GM18519 (cell line): ENCODE data around the gene ESR2.
"Not testable (repeated sequence)": the region's sequence is repeated elsewhere in the genome, so short reads cannot be mapped to it uniquely, and the experiment has no call there.

Source experiments
- ATAC-seq: cut with Tn5 transposase; IDR thresholded peaks from one replicate; pipeline ENCODE4 v1.9.1; 2021; ENCODE audit warnings: mild to moderate bottlenecking, moderate library complexity; ENCODE audit not compliant: unreplicated experiment, low FRiP score

ESR2 gene

DNA sequence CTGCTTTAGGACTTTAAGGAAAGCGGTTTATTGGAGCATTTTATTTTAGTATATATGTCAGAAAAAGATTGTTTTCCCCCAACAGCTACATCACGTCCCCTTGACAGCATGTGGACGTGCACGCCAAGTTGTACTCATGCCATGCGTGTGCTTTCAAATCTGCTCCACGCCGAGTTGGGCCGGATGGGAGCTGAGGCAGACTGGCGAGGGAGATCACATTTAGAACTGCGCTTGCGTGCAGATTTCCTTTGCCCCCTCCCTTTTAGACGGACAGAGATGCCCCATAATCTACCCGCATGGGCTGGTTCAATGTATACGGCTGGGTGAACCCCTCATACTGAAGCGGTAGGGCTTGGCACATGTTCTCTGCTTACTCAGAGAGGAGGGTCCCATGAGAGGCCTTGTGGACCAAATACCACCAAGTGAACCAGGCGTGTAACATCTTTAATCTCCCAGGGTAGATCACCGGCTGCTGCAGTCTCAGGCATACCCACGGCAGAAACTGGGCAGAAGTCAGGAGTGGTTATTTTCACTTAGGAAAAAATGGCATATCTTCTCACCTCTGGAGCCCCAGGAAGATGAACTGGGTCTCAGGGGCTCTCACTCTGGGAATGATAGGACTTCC is 92.1 kb downstream of the ESR2 start:
- no peak for ATAC-seq

DNA sequence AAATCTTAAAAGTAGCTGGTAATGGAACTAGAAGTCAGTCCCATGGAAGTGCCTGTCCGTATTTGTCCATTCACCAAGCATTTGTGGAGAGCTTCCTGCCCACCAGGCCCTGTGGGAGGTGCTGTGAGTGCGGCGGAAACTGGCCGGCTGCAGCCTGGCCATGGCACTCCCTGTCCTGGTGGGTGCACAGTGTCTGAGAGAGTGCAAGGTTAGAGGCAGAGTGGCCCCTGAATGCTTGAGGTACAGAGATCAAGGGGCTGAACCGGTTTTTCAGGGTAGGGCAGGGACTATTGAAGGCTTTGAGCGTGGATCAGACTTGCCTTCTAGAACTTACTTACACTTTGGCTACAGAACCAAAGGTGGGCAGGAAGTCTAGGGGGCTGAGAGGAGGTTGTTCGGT is 92.9 kb downstream of the ESR2 start:
- ATAC-seq: no peak

DNA sequence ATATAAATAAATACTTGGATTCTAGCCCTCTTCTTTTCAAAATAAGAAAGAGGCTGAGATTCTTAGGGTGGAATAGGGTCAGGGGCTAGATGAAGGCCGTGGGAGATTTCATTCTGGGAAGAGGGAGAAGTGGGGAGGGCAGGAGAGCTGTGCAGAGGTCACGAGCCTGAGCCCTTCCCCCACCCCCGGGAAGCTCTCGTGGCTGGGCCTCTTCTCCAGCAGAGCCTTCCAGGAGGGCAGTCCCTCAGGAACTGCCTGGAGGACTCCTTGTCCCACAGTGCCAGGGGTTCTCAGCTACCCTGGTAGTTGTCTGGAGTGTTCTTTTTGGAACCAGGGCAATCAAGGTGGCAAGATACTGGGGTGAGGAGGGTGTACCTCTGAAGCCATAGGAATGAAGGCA is 94.0 kb downstream of the ESR2 start:
- ATAC-seq: no peak

DNA sequence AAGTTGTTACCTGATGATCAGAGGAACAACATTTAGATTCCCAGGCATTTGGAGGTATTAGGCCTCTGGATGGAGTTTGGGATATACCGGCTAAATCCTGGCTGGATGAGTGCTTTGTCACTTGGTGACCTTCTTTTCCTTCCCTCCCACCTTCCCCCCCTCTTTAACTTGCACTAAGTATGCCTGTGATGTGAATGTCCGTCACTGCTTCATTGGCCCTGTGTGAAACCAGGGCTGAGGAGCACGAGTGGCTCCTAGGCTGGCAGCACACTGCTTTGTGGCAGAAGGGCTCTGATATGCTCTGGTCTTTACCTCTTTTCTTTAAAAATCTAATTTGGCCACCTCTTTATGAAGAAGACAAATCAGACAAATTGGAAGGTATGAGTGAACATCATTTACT is 95.7 kb downstream of the ESR2 start:
- ATAC-seq: no peak

DNA sequence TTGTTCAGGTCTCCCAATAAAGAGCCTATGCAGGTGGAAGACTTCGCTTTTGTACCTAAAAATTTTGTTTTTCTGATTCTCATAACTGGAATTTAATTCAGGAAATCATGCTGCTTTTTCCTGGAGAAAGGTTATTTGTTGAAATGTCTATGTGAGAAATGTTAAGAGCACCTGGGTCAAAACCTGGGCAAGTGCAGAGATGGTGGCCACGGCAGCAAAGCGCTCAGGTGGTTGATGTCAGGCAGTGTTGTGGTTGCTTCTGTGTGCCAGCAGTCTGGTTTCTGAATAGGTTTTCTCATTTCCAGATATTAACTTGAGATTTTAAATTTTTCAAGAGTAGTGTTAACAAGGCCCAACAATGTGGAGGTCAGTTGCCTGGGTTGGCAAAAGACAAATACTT is 96.2 kb downstream of the ESR2 start:
- ATAC-seq: no peak

DNA sequence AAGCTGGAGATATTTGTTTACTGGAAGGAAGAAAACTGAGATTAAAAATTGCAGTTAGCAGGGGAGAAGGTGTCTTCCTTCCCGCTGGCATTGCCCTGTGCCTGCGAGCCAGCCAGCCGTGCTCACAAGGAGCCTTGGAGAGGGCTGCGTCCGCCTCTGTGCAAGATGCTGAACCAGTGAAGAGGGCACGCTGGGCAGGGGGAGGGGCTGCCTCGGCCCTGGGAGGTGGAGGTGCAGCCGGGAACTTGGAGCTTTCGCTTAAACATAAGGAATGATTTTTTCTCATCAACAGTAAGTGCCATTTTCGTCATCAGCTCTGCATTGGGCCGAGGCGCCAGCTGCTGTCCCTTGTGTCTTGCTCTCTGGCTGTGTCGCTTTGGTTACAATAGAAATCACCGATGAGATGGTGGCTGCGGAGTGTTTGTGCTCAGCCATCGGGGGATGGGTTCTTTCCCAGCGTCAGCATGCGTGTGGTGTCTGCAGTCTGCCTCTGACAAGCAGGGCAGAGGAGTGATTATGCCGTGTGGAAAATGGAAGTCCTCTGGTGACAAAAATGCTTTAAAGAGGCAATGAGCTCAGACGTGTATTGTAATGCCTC is 97.3 kb downstream of the ESR2 start:
- no peak for ATAC-seq

DNA sequence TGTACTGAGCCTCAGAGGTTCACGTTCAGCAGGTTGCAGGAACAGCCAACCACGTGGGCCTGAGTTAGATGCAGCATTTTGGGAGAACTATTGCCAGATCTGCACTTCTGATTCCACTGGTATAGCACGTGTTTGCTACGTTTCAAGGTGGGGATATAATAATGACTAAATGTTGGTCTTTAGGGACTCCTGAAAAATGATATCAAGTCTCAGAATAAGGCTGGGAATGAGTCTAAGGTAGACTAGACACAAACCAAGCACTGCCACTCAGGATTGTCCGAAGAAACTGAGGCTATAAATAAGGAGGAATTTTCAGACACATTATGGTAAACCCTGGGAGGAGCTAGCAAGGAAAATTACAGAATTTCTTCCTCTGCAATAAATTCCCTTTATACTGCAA is 98.1 kb downstream of the ESR2 start:
- no peak for ATAC-seq

DNA sequence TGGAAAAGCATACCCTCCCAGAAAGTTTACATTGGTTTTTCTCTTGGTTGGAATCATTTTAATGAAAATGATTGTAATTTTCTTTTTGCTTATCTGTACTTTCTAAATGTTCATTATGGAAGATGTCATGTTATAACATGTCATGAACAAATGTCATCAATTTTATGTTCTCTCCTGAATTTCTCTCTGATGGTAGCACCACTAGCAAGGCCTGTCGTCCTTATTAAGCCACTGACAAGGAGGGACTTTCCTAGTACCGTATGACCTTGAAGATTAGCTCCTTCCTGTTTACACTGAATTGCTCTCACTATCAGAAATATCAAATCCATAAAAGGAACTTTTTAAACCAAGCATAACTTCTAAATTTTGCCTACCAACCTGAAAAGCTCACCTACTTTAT is 99.0 kb downstream of the ESR2 start:
- peak; percentile 49 for ATAC-seq

DNA sequence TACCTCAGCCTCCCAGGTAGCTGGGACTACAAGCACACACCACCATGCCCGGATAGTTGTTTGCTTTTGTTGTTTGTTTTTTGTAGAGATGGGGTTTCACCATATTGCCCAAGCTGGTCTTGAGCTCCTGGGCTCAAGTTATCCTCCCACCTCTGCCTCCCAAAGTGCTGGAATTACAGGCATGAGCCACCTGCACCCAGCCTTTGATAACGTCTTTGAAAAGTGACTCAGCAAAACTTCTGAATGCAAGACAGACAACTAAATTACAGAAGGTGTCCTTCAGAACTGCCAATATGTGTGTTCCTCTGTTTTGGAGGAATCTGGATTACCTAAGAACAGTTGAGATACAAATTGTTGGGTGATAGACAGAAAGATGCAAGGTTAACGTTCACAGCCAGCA is 99.8 kb downstream of the ESR2 start:
- no peak for ATAC-seq

DNA sequence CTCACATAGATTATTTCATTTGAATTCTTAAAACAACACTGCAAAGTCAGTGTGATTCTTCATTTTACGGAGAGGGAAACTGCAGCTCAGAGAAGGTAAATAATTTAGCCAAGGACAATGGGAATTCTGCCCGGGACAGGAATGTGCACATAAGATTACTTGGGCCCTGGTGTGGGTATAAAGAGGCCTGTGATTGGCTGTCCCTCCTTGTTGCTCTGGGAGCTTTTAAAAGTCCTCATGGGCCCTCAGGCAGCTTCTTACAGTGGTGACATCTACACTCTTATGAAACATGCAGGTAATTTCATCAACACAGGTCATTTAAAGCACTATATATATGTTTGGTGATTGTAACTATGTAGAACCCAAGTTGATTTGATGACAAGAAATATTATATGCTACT is 100.3 kb downstream of the ESR2 start:
- ATAC-seq: no peak

DNA sequence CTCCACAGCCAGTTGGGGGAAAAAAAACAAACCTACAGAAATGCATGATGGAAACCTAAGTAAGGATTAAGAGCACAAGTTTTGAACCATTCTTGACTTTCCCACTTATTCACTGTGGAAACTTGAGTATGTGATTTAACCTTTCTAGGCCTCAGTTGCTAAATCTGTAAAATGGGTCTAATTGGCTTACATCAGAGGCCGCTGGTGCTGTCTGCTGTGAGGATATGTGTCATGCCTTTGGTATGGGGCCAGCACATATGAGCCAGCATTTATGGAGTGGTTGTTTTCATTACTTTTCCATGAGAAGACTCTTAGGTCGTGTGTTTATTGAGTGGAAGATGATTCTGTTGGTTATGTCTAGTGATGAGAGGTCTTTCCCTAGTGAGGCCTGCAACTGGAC is 102.4 kb downstream of the ESR2 start:
- no peak for ATAC-seq

DNA sequence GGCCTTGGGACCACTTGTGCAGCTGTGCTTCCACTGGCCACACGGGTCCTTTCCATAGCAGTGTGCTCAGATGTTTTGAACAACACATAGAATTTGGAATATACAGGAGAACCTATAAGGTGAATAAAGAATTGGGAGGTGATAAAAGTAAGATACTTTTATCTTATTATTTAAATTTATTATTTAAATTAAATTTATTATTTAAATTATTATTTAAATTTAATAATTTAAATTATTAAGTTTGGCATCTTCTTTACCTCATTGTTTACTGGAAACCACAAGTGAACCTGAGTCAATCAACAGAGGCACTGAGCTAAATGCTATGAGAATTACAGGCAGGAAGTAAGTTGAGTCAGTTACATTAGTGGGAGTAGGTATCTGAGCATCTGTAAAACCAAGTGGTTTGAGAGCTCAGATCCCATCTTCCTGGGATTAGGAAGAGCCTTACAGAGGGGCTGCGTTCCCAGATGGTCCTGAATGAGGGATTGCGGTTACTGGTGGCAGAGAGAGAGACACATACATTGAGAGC is 103.1 kb downstream of the ESR2 start:
- ATAC-seq: no peak

DNA sequence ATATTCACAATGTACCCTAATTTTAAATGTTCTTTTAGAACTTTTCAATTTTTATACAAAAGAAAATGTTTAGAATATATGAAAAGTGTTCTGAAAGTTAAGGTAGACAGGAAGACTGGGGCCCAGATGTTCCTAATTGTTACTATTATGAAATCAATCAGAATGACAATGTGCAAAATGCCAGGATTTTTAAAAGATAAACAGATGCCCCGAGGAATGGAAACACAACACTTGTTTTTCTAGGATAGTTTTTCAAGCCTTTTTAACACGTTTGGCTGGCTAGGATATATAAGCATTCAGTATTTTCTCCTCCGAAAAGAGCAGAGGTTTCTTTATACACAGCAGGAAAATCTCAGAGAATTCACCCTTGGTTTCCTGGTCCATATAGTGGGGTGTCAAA is 106.8 kb downstream of the ESR2 start:
- no peak for ATAC-seq

DNA sequence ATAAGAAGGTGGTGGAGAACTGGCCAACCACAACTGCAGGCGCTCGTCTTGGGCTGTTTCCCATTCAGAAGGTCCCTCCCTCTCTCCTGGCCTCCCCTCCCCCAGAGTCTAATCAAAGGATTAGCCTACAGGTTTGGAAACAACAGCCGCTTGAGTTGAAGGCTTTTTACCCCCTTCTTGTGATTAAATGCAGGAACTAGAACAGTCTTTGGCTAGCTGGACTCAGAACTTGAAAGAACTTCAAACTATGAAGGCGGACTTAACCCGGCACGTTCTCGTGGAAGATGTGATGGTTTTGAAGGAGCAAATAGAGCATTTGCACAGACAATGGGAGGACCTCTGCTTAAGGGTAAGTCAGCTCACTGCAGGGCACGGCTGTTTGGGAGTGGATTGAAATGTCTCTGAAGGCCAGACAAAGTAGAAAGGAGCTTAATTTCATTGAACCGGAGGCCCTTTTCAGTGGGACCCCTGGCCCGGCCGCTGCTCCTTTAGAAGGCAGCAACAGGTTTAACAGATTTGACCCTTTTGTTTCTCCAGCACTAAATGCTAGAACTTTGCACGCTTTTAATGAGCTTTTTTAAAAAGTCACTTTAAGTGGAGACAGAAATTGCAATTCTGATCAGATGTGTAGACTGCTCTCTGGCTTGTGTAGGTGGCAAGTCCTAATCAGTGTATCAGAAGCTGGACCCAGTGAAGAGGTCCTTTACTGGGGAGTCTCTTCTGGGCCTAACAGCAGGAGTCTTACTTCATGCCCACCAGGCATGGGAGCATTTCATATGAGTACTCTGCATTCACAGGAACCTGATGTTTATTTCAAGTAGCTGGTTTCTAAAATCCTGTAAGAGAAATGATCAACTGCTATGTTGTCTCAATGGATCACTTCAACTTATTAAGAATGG is 107.7 kb downstream of the ESR2 start:
- no peak for ATAC-seq

DNA sequence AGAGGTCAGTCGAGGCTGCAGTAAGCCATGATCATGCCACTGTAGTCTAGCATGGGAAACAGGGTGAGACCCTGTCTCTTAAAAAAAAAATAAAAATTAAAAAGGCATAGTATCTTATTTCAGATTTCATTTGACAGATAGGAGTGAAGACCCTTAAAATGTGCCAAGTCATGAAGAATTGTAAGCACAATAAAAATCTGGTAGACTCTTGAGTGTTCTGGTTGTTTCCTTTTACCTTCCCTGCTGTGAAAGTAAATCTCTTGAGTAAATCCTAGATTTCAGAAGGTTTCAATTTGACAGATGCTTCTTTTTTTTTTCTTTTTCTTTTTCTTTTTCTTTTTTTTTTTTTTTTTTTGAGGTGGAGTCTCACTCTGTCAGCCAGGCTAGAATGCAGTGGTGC is 109.0 kb downstream of the ESR2 start:
- no peak for ATAC-seq

DNA sequence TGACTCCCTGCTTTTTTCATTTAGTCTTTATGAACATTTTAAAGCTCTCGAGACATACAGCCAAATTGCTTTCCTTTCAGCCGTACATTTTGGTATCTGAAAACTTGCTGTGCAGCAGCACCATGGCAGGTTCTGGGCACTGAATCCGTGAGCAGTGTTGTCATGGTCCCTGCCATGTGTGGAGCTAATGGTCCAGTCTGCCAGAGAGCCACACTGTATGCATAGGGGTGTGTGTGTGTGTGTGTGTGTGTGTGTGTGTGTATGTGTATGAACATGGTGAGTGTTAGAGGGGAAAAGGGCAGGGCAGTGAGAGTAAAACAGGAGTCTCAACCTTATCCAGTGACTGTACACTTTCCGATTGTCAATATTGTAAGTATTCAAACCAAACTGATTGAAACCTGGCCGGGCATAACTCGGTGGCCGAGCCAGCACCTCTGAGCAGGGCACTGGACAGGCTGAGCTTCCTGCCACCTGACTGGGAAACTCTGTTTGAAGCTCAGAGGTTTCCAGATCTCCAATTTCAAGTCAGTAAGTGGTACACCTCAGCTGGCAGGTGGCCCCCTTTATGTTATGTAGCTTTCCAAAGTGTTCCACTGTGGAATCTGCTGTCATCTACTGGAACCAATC is 110.0 kb downstream of the ESR2 start:
- ATAC-seq: no peak

DNA sequence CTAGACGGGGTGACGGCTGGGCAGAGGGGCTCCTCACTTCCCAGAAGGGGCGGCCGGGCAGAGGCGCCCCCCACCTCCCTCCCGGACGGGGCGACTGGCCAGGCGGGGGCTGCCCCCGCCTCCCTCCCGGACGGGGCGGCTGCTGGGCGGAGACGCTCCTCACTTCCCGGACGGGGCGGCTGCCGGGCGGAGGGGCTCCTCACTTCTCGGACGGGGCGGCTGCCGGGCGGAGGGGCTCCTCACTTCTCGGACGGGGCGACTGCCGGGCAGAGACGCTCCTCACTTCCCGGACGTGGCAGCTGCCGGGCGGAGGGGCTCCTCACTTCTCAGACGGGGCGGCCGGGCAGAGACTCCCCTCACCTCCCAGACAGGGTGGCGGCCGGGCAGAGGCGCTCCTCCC is 111.3 kb downstream of the ESR2 start:
- not testable (repeated sequence) for ATAC-seq

DNA sequence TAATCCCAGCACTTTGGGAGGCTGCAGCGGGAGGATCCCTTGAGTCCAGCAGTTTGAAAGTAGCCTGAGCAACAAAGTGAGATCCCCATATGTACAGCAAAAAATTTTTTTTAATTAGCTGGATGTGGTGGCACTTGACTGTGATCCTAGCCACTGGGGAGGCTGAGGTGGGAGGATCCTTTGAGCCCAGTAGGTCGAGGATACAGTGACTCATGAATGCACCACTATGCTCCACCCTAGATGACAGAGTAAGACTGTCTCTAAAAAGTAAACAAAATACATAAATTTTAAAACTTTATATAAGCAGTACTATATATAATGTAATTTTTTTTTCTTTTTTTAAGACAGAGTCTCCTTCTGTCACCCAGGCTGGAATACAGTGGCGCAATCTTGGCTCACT is 115.4 kb downstream of the ESR2 start:
- no peak for ATAC-seq

DNA sequence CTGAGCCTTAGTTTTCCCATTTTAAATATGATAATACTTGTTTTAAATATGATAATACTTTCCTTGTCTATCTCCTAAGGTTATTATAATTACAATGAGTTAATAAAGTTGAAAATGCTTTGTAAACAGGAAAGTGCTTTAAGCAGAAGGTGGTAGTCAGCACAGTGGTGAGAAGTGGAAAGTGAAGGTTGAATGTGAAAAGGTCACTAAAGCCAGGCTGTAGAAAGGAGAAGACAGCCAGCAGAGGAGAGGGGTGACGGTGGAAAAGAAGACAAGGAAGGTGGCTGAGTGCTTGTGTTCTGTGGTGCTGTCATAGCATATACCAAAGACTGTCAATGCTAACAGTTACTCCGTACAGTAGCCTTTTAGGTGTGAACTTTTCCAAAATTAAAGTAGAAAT is 117.8 kb downstream of the ESR2 start:
- no peak for ATAC-seq

DNA sequence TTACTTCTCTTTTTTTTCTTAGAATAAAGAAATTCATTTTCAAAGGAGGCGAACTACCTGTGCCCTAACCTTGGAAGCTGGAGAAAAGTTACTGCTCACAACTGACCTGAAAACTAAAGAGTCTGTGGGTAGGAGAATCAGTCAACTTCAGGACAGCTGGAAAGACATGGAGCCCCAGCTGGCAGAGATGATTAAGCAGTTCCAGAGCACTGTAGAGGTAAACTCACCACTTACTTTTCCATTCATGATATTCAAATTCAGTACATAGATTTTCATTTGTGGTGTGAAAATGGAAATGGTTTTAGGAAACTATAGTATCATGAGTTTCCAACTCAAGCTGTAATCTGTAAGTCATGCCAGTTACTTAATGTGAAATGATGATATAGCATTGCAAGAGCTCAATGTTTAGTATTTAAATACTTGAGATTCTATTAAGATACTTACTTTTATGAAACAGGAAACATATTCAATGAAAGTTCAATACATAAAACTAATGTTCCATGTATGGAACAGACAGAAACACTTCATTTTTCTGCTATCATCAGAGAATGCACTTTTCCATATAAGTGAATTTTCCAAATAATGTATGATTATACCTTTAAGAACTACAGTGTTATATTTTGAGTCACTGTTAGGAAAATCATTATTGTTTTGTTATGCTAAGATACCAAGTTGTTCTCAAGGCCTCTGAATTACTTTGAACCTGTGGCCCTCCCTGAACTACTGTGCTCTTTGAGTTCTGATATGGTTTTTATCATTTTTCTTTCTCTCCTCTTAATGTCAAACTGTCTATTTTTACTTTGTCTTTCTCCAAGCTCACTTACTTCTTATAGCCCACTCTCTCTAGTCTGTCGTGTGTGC is 119.0 kb downstream of the ESR2 start:
- no peak for ATAC-seq
